HK-2 (cell line): ENCODE measurements around the gene RASGRP1.
A peak's percentile ranks its signal among the peaks of the same experiment; 100 is the strongest.

Source experiments
- DNase-seq: peaks from one replicate; pipeline ENCODE4 v3.0.0-alpha.2; 2018; ENCODE audit not compliant: unreplicated experiment

RASGRP1 gene

DNA sequence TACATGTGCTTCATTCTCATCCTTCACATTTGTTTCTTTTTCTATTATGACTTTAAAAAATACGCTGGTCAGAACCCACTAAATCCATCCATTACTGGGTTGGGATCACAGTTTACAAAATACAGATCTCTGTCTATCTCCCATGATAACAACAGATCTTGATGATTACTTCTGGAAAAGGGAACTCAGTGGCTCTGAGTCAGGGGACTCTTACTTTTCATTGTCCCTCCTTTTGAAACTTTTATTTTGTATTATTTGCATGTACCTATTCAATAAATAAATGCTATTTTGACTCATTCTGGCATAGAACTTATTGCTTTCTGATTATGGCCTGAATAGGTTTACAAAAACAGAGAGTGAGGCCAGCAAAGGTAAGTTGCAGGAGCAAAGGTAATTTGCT is 11.6 kb upstream of the RASGRP1 start:
- DNase-seq: no peak

DNA sequence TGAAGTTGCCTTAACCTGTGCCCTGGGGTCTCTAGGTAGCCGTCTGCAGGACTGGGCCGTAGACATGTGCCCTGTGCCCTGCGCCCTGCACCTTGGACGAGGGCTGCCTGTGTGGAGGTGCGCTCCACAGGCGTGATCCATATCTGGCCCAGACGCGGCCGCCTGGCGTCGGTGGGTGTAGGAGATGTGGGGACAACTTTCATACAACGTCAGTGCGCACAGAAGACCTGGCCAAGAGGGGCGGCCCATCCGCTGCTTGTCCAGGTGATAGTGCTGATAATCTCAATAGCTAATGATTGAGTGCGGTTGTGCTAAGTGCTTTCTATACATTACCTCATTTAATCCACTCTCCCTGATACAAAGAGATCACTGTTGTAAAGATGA is 665 bp upstream of the RASGRP1 start:
- no peak for DNase-seq

DNA sequence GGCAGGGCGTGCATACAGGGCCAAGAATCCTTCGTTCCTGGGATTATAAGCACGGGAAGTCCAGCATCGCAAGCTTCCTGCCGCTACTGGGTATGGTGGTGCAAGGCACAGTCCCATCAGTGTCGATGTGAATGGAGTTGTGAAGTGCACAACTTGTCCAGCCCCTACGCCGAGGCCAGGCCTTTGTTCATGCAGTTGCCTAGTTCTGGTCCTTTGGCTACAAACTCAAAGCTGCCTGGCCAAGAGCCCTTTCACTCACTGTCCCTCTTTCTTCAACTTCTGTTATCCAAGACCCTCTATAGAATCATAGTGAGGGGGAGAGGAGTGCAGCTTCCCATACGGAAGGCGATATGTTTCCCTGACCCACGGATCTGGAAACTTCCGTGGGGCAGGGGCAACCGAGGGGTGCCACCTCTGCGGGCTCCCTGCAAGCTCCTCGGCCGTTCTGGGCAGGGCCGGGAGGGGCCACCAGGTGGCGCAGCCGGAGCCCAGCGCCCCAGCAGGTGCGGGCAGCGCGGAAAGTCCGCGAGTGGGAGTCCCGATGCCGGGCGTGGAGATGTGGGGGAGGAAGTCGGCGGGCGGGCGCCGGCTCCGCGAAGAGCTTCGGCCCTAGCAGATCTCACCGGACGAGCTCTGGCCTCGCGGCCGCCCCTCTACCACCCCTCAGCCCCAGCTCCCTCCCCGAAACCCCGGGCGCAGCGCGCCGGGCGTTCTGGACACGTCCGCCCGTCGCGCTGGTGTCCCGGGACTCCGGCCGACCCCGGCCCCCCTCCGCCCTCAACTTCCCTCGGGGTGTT is 693 bp downstream of the RASGRP1 start:
- DNase-seq: peak; percentile 51

DNA sequence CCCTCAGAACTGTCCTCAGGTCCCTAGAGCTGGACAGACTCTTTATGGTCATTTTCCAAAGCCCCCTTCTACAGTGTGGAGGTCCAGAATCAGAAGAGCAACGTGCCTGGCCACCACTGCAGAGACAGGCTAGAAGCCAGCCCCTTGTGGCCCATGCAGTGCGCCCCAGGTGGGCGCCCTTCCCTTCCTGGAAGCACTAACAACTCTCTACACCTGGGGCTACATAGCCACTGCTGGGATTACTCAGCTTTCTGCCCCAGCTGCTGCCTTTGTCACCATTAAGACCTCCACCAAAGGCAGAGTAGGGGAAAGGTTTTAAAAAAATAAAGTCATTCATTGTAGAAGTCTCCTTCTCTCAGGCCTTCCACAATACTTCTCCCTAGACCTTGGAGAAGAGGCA is 2.3 kb downstream of the RASGRP1 start:
- no peak for DNase-seq

GRCh38 chr15:38560456-38560926 is 4.1 kb downstream of the RASGRP1 start:
- DNase-seq: no peak

- no peak for DNase-seq
These were observed 4.8 kb downstream of the RASGRP1 start for GRCh38 chr15:38559636-38560307.

- DNase-seq: no peak
These were observed 5.5 kb downstream of the RASGRP1 start for GRCh38 chr15:38559131-38559530.

- DNase-seq: no peak
These were observed 6.1 kb downstream of the RASGRP1 start for GRCh38 chr15:38558372-38559059.

GRCh38 chr15:38557921-38558320 is 6.7 kb downstream of the RASGRP1 start:
- DNase-seq: no peak

- no peak for DNase-seq
These were observed 8.8 kb downstream of the RASGRP1 start for GRCh38 chr15:38555686-38556334.

DNA sequence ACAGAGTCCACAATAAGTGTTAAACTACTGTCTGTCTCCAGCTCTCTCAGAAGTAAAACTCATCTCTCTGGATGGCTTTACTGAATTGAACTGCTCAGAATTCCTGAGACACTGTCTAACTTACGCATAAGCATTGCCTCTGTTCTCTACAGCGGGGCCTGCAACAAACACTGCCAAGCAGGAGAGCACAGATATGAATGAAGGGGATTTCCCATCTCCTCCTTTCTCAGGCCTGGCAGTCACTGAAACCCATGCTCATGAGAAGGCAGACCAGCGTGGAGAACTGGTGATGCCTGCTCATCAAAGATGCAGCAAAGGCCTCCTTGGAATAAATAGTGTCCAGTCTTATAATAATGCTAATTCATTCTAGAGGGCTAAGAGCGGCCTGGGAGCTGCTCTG is 10.3 kb downstream of the RASGRP1 start:
- peak; percentile 13 for DNase-seq

GRCh38 chr15:38553071-38553470 is 11.5 kb downstream of the RASGRP1 start:
- DNase-seq: no peak

DNA sequence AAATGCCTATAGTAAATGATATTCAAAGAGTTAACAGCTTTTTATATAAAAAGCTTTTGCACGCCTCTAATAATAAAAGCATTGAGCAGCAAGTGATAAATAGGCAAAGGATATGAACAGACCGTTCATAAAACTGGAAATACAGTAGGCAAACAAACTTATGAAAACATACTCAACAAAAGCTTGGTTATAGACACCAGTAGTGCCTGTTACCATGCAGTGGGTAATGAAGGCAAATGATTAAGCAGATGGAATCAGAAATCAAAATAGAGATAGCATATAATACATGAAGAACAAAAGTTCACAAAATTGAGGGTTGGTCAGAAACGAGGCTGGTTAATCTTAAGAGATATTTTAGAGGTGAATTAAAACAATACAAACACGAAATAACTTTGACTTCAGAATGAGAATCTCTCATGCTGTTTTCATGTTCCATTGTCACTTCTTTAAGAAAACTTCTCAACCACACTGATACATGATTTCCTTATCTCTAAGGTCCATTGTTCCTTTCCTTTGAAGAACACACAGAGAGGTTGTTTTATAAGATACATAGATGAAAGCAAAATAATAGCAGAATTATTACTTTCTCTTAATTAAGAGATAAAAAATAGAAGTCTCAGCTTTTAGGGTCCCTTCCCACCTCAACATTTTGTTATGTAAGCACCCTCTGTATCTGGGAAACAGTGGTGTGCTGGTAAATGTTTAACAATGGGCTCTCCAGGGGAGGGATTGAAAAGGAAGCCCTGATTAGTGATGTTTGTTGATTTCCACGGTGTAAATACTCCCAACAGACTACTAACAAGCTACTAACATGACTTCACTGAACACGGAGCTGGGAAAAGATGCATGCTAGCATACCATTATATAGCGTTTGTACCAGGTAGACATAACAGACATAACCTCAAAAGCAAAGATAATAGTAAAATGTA is 12.6 kb downstream of the RASGRP1 start:
- no peak for DNase-seq

DNA sequence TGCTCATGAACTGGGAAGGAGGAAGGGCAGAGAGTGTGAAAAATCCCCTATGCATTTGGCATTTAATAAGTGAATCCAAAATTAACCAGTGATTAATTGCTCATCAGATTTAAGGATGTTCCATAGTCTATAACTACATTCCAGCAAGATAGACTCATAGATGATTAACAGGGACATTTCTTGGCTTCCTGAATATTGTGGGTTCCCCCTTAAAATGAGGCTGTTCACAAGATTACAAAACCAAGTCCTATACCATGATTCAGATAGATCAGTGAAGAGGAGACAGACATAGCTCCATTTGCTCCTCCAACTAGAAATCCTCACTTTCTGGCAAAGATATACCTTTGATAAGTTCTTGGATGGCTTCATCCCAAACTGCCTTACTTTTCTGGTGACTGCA is 15.4 kb downstream of the RASGRP1 start:
- no peak for DNase-seq

DNA sequence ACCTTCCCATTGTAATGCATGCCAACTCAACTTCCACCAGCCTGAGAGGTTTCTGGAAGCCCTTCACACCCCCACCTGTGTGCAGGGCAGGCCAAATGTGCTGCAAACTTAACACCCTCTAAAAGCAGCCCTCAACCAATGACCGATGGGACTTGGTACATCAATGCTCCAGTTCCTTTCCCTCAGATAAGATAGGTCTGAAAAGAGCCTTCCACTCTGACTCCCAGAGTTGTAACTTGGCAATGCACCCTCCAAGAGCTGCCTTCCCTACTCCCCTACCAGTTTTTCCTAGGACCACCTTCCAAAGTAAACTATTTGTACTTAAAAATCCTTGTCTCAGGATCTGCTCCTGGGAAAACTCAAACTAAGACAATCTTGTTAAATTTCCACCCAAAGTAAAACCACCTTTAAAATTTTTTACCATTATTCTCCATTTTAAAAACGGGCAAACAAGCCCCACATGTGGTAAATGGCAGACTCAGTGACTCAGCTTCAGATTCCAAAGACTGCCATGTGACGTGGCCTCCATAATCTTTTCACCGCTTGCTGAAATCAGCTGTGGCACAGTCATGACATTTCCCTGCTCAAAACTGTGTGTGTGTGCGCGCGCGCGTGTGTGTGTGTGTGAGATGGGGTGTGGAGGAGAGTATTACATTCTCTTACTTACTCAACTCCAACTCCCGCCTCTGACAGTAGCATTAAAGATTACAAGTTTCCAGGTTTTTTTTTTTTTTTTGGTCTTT is 17.2 kb downstream of the RASGRP1 start:
- DNase-seq: no peak

- no peak for DNase-seq
These were observed 19.4 kb downstream of the RASGRP1 start for GRCh38 chr15:38545179-38545578.

- no peak for DNase-seq
These were observed 23.6 kb downstream of the RASGRP1 start for GRCh38 chr15:38541026-38541425.

DNA sequence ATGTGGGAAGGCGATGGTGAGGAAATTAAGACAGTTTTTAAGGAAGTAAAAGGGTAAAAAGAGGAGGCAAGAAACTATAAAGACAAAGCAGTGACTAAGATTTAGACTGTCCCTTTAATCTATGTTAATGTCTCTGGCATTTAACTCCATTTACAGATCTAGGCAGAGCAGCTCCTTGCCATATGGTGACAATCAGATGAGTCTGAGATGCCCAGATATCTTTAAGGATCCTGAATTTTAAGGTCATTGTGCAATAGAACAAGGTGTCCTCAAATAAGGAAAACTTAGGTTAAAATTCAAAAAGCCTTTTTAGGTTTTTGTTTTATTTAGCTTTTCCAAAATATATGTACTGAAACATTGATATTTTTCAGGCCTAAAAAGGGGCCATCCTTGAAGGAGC is 24.1 kb downstream of the RASGRP1 start:
- DNase-seq: no peak

- DNase-seq: no peak
These were observed 25.6 kb downstream of the RASGRP1 start for GRCh38 chr15:38539008-38539343.

DNA sequence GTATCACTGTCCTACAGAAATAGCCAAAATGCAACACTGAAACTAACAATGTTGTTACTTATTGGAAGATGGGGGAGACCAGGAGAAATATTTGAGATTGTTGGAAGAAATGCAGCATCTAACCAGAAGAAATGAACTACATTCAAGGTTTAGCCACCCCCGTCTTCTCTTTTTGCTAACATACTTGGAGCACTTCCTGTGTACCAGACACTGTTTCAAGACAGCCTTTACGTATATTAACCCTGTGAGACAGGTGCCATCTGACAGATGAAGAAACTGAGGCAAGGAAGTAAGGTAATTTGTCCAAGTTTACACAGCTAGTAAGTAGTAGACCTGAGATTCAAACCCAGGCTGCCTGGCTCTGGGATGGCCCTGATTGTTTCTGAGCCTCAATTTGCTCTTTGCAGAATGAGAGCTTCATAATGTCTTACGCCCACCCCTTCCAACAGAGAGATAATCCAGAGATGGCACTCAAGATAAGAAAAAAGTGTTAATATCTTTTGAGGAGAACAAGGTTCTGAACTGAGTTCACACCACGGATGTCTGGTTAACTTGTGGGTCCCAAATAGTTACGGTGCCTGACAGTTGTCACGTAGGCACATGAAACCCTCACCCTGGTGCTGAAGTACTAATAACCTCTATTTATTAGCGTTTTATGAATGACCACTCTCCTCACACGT is 26.1 kb downstream of the RASGRP1 start:
- DNase-seq: no peak
